B cell (primary cell): ENCODE results near the gene IRX5. TPM values are rescaled to one million over a fixed set of nuclear protein-coding genes. Genes with fewer than 3 reads are reported as not detected.

Experiments used
- ATAC-seq: fragments of 200-7000 bp; cut with Tn5 transposase; one replicate; pipeline ENCODE4 v1.10.0; 2021; ENCODE audit warnings: low read depth, mild to moderate bottlenecking, moderate number of reproducible peaks, moderate library complexity
- CTCF ChIA-PET: fragments of 350-600 bp; sonication (Branson Sonifier 250); formaldehyde crosslinking; loops from one replicate; lab custom pipeline; 2021; ENCODE audit warnings: antibody characterized with exemption, inconsistent platforms; lab: Charles Lee
- POLR2A ChIA-PET: fragments of 350-600 bp; sonication (Branson Sonifier 250); formaldehyde crosslinking; loops from one replicate; lab custom pipeline; 2021; ENCODE audit warnings: antibody characterized with exemption; lab: Charles Lee
- DNase-seq: peaks from one replicate; pipeline ENCODE4 v3.0.0; 2013
- H2AFZ ChIP-seq: 2 replicates; pipeline ENCODE4 v1.6.1; 2012; ENCODE audit warnings: mild to moderate bottlenecking, low read depth, low read length; ENCODE audit not compliant: insufficient read depth, poor library complexity, severe bottlenecking
- H3K27ac ChIP-seq, 2 donors: 1 replicate in 1 of 2; 2 replicates in 1 of 2; pipeline ENCODE4 v1.5.1; 2012 to 2013; ENCODE audit warnings: low read length in 2 of 2, mild to moderate bottlenecking in 2 of 2, moderate library complexity in 1 of 2
- H3K27me3 ChIP-seq, 4 experiments: fragments of 200-600 bp in 1 of 4; sonication (generic) in 1 of 4; replicated peaks in 1 of 4; 1 replicate in 2 of 4; 2 replicates in 2 of 4; pipeline versions ENCODE4 v1.6.1 to v1.7.0; 2013 to 2016; ENCODE audit warnings: low read length in 3 of 4, mild to moderate bottlenecking in 2 of 4, mixed read lengths in 1 of 4, moderate library complexity in 1 of 4; ENCODE audit not compliant: insufficient read depth in 4 of 4, control insufficient read depth in 3 of 4; ENCODE audit errors: control extremely low read depth in 1 of 4
- H3K36me3 ChIP-seq, 2 experiments: replicated peaks in 1 of 2; 1 replicate in 1 of 2; 2 replicates in 1 of 2; pipeline versions ENCODE4 v1.6.1 to v1.7.1; 2013; ENCODE audit warnings: low read length in 1 of 2; ENCODE audit not compliant: insufficient read depth in 2 of 2, control insufficient read depth in 1 of 2; ENCODE audit errors: control extremely low read depth in 1 of 2, extremely low read depth in 1 of 2
- H3K4me1 ChIP-seq, 2 donors: fragments of 200-600 bp in 1 of 2; sonication (generic) in 1 of 2; 1 replicate in 1 of 2; 2 replicates in 1 of 2; pipeline versions ENCODE4 v1.5.1 to v1.6.1; 2013 to 2017; ENCODE audit warnings: low read length in 2 of 2; ENCODE audit not compliant: control insufficient read depth in 2 of 2, insufficient read depth in 2 of 2
- H3K4me2 ChIP-seq: replicated peaks from 2 replicates; pipeline ENCODE3; 2012; ENCODE audit warnings: mild to moderate bottlenecking, low read depth, low read length; ENCODE audit not compliant: poor library complexity, severe bottlenecking
- H3K4me3 ChIP-seq, 5 experiments: fragments of 200-600 bp in 1 of 5; sonication (generic) in 1 of 5; 1 replicate in 3 of 5; 2 replicates in 2 of 5; pipeline versions ENCODE4 v1.5.1 to v1.7.0; 2011 to 2016; ENCODE audit warnings: low read length in 4 of 5, mild to moderate bottlenecking in 4 of 5, low read depth in 2 of 5, control low read depth in 1 of 5, moderate library complexity in 1 of 5; ENCODE audit not compliant: insufficient read depth in 1 of 5; ENCODE audit errors: control extremely low read depth in 1 of 5, extremely low read depth in 1 of 5
- H3K79me2 ChIP-seq: fragments of 200-600 bp; sonication (generic); one replicate; pipeline ENCODE4 v1.6.0; 2016; ENCODE audit warnings: low read length; ENCODE audit not compliant: control insufficient read depth, insufficient read depth
- H3K9ac ChIP-seq: fragments of 200-600 bp; sonication (generic); 2 replicates; pipeline ENCODE4 v1.6.1; 2017; ENCODE audit warnings: mild to moderate bottlenecking, low read length, moderate library complexity
- H3K9me3 ChIP-seq, 3 donors: one replicate each; pipeline versions ENCODE4 v1.6.1 to v1.7.1; 2013; ENCODE audit warnings: low read length in 2 of 3; ENCODE audit not compliant: control insufficient read depth in 2 of 3, insufficient read depth in 1 of 3; ENCODE audit errors: control extremely low read depth in 1 of 3
- H4K20me1 ChIP-seq: 2 replicates; pipeline ENCODE4 v1.6.0; 2012; ENCODE audit warnings: mild to moderate bottlenecking, low read length; ENCODE audit not compliant: insufficient read depth, control insufficient read depth, poor library complexity, severe bottlenecking
- H3K27ac Mint-ChIP-seq: one replicate; pipeline ENCODE4 v1.8.0; 2021; ENCODE audit warnings: mixed read lengths
- H3K27me3 Mint-ChIP-seq: one replicate; pipeline ENCODE4 v1.8.0; 2021; ENCODE audit warnings: mixed read lengths
- H3K4me1 Mint-ChIP-seq: one replicate; pipeline ENCODE4 v1.8.0; 2021; ENCODE audit warnings: mixed read lengths
- H3K4me3 Mint-ChIP-seq: one replicate; pipeline ENCODE4 v1.8.0; 2021; ENCODE audit warnings: mixed read lengths
- H3K9me3 Mint-ChIP-seq: one replicate; pipeline ENCODE4 v1.8.0; 2022; ENCODE audit warnings: mixed read lengths; ENCODE audit not compliant: insufficient read depth
- CTCF ChIP-seq: fragments of 200-600 bp; IDR thresholded peaks from one replicate; pipeline ENCODE4 v1.8.0; 2022; ENCODE audit warnings: antibody characterized with exemption, mild to moderate bottlenecking
- EZH2 ChIP-seq: IDR thresholded peaks from 2 replicates; pipeline ENCODE4 v1.6.1; 2012; ENCODE audit warnings: borderline replicate concordance, low read depth, mild to moderate bottlenecking, moderate library complexity, low read length; ENCODE audit not compliant: insufficient read depth, poor library complexity, severe bottlenecking
- WGBS: methylation state at CpG from one replicate; pipeline ENCODE4 v1.1.5; 2013; ENCODE audit warnings: missing lambda C conversion rate; ENCODE audit not compliant: insufficient coverage; 5-methylcytosine and 5-hydroxymethylcytosine counted together
- intact Hi-C: fragments of 100-400 bp; cut with micrococcal nuclease; formaldehyde crosslinking; loops from one replicate; pipeline ENCODE4 v1.10.0; 2022
- polyA plus RNA-seq: library from polyadenylated mRNA; depleted of rRNA; stranded (reverse); fragments of >200 nt; gene quantifications from 2 replicates; pipeline ENCODE4 v1.2.3, GENCODE V29; 2012
- total RNA-seq, 2 donors: library from RNA; stranded (reverse); fragments of 120-200 nt in 1 of 2; gene quantifications; 1 replicate in 1 of 2; 2 replicates in 1 of 2; pipeline versions ENCODE4 v1.2.3 to v1.2.4, GENCODE V29; 2013 to 2022

Gene IRX5
- total and polyA plus RNA-seq, 2 donors (not counting 1 experiment from before 2014, with no cell fraction given): not detected

DNA sequence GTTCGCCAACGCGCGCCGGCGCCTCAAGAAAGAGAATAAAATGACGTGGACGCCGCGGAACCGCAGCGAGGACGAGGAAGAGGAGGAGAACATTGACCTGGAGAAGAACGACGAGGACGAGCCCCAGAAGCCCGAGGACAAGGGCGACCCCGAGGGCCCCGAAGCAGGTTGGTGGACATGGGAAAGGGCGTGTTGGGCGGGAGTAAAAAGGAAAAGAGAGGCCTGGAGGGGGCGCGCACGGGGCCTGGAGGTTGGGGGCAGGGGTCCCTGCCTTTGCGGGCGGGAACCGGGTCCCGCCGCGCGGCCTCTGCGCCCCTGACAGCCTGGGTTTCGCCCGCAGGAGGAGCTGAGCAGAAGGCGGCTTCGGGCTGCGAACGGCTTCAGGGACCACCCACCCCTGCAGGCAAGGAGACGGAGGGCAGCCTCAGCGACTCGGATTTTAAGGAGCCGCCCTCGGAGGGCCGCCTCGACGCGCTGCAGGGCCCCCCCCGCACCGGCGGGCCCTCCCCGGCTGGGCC, 2.1 kb downstream of the IRX5 start:
- ChIA-PET POLR2A (no interaction called here), CTCF (no interaction called here)
- DNase-seq (peak; percentile 13), ATAC-seq (no peak)
- no peaks in the 10 kb centered on the region for H3K36me3 ChIP-seq
- no peaks in the 10 kb centered on the region for H4K20me1 ChIP-seq
- no peak overlapping the region for H3K27ac Mint-ChIP-seq
- peaks cover 0 to 83% (median 46%) of the 10 kb centered on the region in 4 experiments for H3K27me3 ChIP-seq
- H3K4me1 Mint-ChIP-seq: peaks cover 33% of the 10 kb centered on the region
- no peaks in the 10 kb centered on the region for H3K79me2 ChIP-seq
- H3K4me3 Mint-ChIP-seq: no peak overlapping the region
- no peak overlapping the region for H3K4me2 ChIP-seq
- H3K27me3 Mint-ChIP-seq: peaks cover 50% of the 10 kb centered on the region
- 15% methylated on average over 52 of the region's 52 CpGs for WGBS
- no peak overlapping the region for H3K4me3 ChIP-seq
- no peak overlapping the region for H2AFZ ChIP-seq
- H3K4me1 ChIP-seq: peaks cover 46 to 58% of the 10 kb centered on the region in 2 donors
- H3K27ac ChIP-seq: no peak overlapping the region
- peaks cover 0 to 70% (median 24%) of the 10 kb centered on the region in 3 donors for H3K9me3 ChIP-seq
- peaks cover 2% of the 10 kb centered on the region for H3K9me3 Mint-ChIP-seq
- intact Hi-C loops: no loop called here
- H3K9ac ChIP-seq: no peak overlapping the region
- TF ChIP-seq EZH2 (peak; percentile 64), CTCF (no peak)

- TF ChIP-seq CTCF (no peak), EZH2 (peak; percentile 27)
- POLR2A ChIA-PET: no interaction called here
- peaks cover 0 to 77% (median 24%) of the 10 kb centered on the region in 3 donors for H3K9me3 ChIP-seq
- intact Hi-C loops: no loop called here
- Mint-ChIP-seq H3K27me3 (peaks cover 46% of the 10 kb centered on the region), H3K4me3 (no peak overlapping the region), H3K4me1 (peaks cover 29% of the 10 kb centered on the region), H3K27ac (peak overlapping the region; percentile 41), H3K9me3 (no peaks in the 10 kb centered on the region)
- H3K36me3 ChIP-seq: no peaks in the 10 kb centered on the region
- H3K9ac ChIP-seq: no peak overlapping the region
- CTCF ChIA-PET: no interaction called here
- 11% methylated on average over 61 of the region's 68 CpGs for WGBS
- no peak overlapping the region for H3K27ac ChIP-seq
- H3K27me3 ChIP-seq: peaks cover 0 to 86% (median 49%) of the 10 kb centered on the region in 4 experiments
- no peak overlapping the region for H2AFZ ChIP-seq
- H3K4me2 ChIP-seq: no peak overlapping the region
- H4K20me1 ChIP-seq: no peaks in the 10 kb centered on the region
- DNase-seq (peak; percentile 28), ATAC-seq (no peak)
- no peak overlapping the region for H3K4me3 ChIP-seq
- H3K79me2 ChIP-seq: no peaks in the 10 kb centered on the region
- H3K4me1 ChIP-seq: peaks cover 49 to 61% of the 10 kb centered on the region in 2 donors
Observed at GRCh38 chr16:54933281-54934011, 2.8 kb downstream of the IRX5 start.
